ENCODE results near the gene CRHR1.

CRHR1 gene

GRCh38 chr17:45759761-45760160 lies 24.4 kb upstream of the CRHR1 start:
- DNase-seq, result no peak

- DNase-seq, result no peak
Measured at GRCh38 chr17:45761957-45762565, 22.1 kb upstream of the CRHR1 start.

- DNase-seq, result no peak
Measured at GRCh38 chr17:45763182-45763581, 20.9 kb upstream of the CRHR1 start.

GRCh38 chr17:45764479-45764878 lies 19.6 kb upstream of the CRHR1 start:
- no peak for DNase-seq

GRCh38 chr17:45768000-45768399 lies 16.1 kb upstream of the CRHR1 start:
- DNase-seq, result no peak

GRCh38 chr17:45770632-45771270 lies 13.4 kb upstream of the CRHR1 start:
- no peak for DNase-seq

GRCh38 chr17:45771271-45771959 lies 12.7 kb upstream of the CRHR1 start:
- no peak for DNase-seq

- no peak for DNase-seq
Measured at GRCh38 chr17:45775148-45775547, 9.0 kb upstream of the CRHR1 start.

- DNase-seq, result peak in 1 of 2 experiments; percentile 65
Measured at GRCh38 chr17:45775576-45776011, 8.5 kb upstream of the CRHR1 start.

GRCh38 chr17:45776896-45777295 lies 7.2 kb upstream of the CRHR1 start:
- DNase-seq, result no peak

- no peak for DNase-seq
Measured at GRCh38 chr17:45777388-45777787, 6.7 kb upstream of the CRHR1 start.

GRCh38 chr17:45780921-45781320 lies 3.2 kb upstream of the CRHR1 start:
- no peak for DNase-seq

GRCh38 chr17:45782889-45783592 lies 1.1 kb upstream of the CRHR1 start:
- no peak for DNase-seq

GRCh38 chr17:45783593-45784292 lies 377 bp upstream of the CRHR1 start:
- no peak for DNase-seq

- DNase-seq, result no peak
Measured at GRCh38 chr17:45784741-45785479, 790 bp downstream of the CRHR1 start.

- DNase-seq, result no peak
Measured at GRCh38 chr17:45785480-45786193, 1.5 kb downstream of the CRHR1 start.

GRCh38 chr17:45786349-45786748 lies 2.2 kb downstream of the CRHR1 start:
- DNase-seq, result no peak

GRCh38 chr17:45787044-45787443 lies 2.9 kb downstream of the CRHR1 start:
- no peak for DNase-seq

GRCh38 chr17:45787656-45788055 lies 3.5 kb downstream of the CRHR1 start:
- no peak for DNase-seq

GRCh38 chr17:45788057-45788456 lies 3.9 kb downstream of the CRHR1 start:
- no peak for DNase-seq

GRCh38 chr17:45789874-45790273 lies 5.8 kb downstream of the CRHR1 start:
- DNase-seq, result no peak
